A549 (cell line): ENCODE data around the gene EIF2B1. TPM values are rescaled to one million over a fixed set of nuclear protein-coding genes. Genes with fewer than 3 reads are reported as not detected.

Experiments used
- ATAC-seq, 2 experiments: fragments of 200-7000 bp in 1 of 2; fragments of >200 bp in 1 of 2; cut with Nextera tagmentation in 1 of 2; cut with Tn5 transposase in 1 of 2; 3 replicates each; pipeline versions ENCODE4 v1.8.0 to v1.9.1; 2018 to 2020; ENCODE audit warnings: mild to moderate bottlenecking in 1 of 2, moderate library complexity in 1 of 2
- CTCF ChIA-PET: fragments of 300-600 bp; sonication (Branson Sonifier 250); formaldehyde crosslinking; extraction: SDS; loops from one replicate; lab custom pipeline; 2021; ENCODE audit warnings: antibody characterized with exemption, inconsistent platforms; lab: Yijun Ruan, JAX
- POLR2A ChIA-PET: fragments of 350-600 bp; formaldehyde crosslinking; extraction: SDS; loops from one replicate; lab custom pipeline; 2021; ENCODE audit warnings: antibody characterized with exemption, inconsistent platforms; lab: Yijun Ruan, JAX
- DNase-seq, 2 experiments: peaks; one replicate each; pipeline versions ENCODE4 v3.0.0 to v3.0.0-alpha.2; 2011 to 2016; ENCODE audit warnings: low read depth in 1 of 2, low spot score in 1 of 2
- FAIRE-seq: peaks from 2 replicates; lab custom pipeline; 2011; peaks lifted over from hg19 to GRCh38; lab: Jason Lieb, UNC
- H3K27ac ChIP-seq, 2 experiments: fragments of >200 bp; sonication (Bioruptor Twin); formaldehyde crosslinking; 3 replicates each; pipeline ENCODE4 v1.5.1; 2016 to 2017
- H3K4me1 ChIP-seq: fragments of >200 bp; sonication (Bioruptor Twin); formaldehyde crosslinking; 3 replicates; pipeline ENCODE4 v1.6.1; 2016
- H3K4me2 ChIP-seq: fragments of >200 bp; sonication (Bioruptor Twin); formaldehyde crosslinking; 3 replicates; pipeline ENCODE4 v1.6.1; 2016
- H3K4me3 ChIP-seq: fragments of >200 bp; sonication (Bioruptor Twin); formaldehyde crosslinking; 3 replicates; pipeline ENCODE4 v1.5.1; 2016
- H3K9me3 ChIP-seq: fragments of >200 bp; sonication (Bioruptor Twin); formaldehyde crosslinking; 3 replicates; pipeline ENCODE4 v1.6.1; 2016
- BHLHE40 ChIP-seq: IDR thresholded peaks from 2 replicates; pipeline ENCODE4 v1.6.1; 2012; ENCODE audit warnings: low read depth, low read length, inconsistent platforms
- CEBPB ChIP-seq, 2 experiments: fragments of >200 bp in 1 of 2; sonication (Bioruptor Twin) in 1 of 2; formaldehyde crosslinking in 1 of 2; IDR thresholded peaks; 2 replicates each; pipeline ENCODE4 v1.6.1; 2012 to 2016
- EHF ChIP-seq: fragments of 250-450 bp; sonication (Bioruptor Pico); IDR thresholded peaks from 2 replicates; pipeline ENCODE4 v1.5.0; 2020; ENCODE audit warnings: mild to moderate bottlenecking
- EHMT2 ChIP-seq: fragments of 200-600 bp; sonication (generic); IDR thresholded peaks from 2 replicates; pipeline ENCODE4 v1.6.1; 2016; ENCODE audit warnings: antibody characterized with exemption, low read depth, mild to moderate bottlenecking, moderate library complexity
- EP300 ChIP-seq, 2 experiments: fragments of >200 bp; sonication (Bioruptor Twin); formaldehyde crosslinking; IDR thresholded peaks; 2 replicates in 1 of 2; 3 replicates in 1 of 2; pipeline ENCODE4 v1.6.1; 2016 to 2017
- ESRRA ChIP-seq: fragments of 150-350 bp; IDR thresholded peaks from 2 replicates; pipeline ENCODE4 v1.6.1; 2014; ENCODE audit warnings: mild to moderate bottlenecking, low read length, borderline replicate concordance
- FOXS1 ChIP-seq: fragments of 250-450 bp; sonication (Bioruptor Pico); IDR thresholded peaks from 2 replicates; pipeline ENCODE4 v1.5.0; 2020; ENCODE audit warnings: mild to moderate bottlenecking, moderate library complexity
- HDAC2 ChIP-seq: fragments of 200-600 bp; sonication (generic); IDR thresholded peaks from 2 replicates; pipeline ENCODE4 v1.6.1; 2016
- KDM5A ChIP-seq: fragments of 200-600 bp; sonication (generic); IDR thresholded peaks from 2 replicates; pipeline ENCODE4 v1.6.1; 2016; ENCODE audit warnings: antibody characterized with exemption, mild to moderate bottlenecking
- MAZ ChIP-seq: fragments of 150-350 bp; IDR thresholded peaks from 2 replicates; pipeline ENCODE4 v1.6.1; 2014; ENCODE audit warnings: antibody characterized with exemption, low read depth, low read length, borderline replicate concordance
- MYC ChIP-seq: IDR thresholded peaks from 2 replicates; pipeline ENCODE4 v1.6.1; 2012; ENCODE audit warnings: mild to moderate bottlenecking, inconsistent platforms, low read length, improper control_type of control experiment, borderline replicate concordance
- NPAS2 ChIP-seq: fragments of 250-450 bp; sonication (Bioruptor Pico); IDR thresholded peaks from 2 replicates; pipeline ENCODE4 v1.8.0; 2022; ENCODE audit warnings: mild to moderate bottlenecking, moderate library complexity, borderline replicate concordance
- NR3C1 ChIP-seq: fragments of >200 bp; sonication (Bioruptor Twin); formaldehyde crosslinking; IDR thresholded peaks from 3 replicates; pipeline ENCODE4 v1.6.1; 2017
- POLR2A ChIP-seq: IDR thresholded peaks from 2 replicates; pipeline ENCODE4 v1.6.1; 2012; ENCODE audit warnings: mild to moderate bottlenecking, low read length
- POLR2AphosphoS2 ChIP-seq: conservative IDR thresholded peaks from 2 replicates; pipeline ENCODE4 v1.6.1; 2012; ENCODE audit warnings: low read length, improper control_type of control experiment, inconsistent platforms
- RARB ChIP-seq: fragments of 250-450 bp; sonication (Bioruptor Pico); IDR thresholded peaks from 2 replicates; pipeline ENCODE4 v1.8.0; 2021; ENCODE audit warnings: mild to moderate bottlenecking, moderate library complexity
- RCOR1 ChIP-seq: fragments of 150-350 bp; IDR thresholded peaks from 2 replicates; pipeline ENCODE4 v1.6.1; 2014; ENCODE audit warnings: antibody characterized with exemption, low read length, low read depth
- SMC3 ChIP-seq: fragments of >200 bp; sonication (Bioruptor Twin); formaldehyde crosslinking; IDR thresholded peaks from 3 replicates; pipeline ENCODE4 v1.6.1; 2018; ENCODE audit warnings: inconsistent platforms
- SREBF2 ChIP-seq: fragments of 450-650 bp; IDR thresholded peaks from 2 replicates; pipeline ENCODE4 v1.6.1; 2014; ENCODE audit warnings: mild to moderate bottlenecking, moderate library complexity
- USF2 ChIP-seq: fragments of 450-650 bp; IDR thresholded peaks from 2 replicates; pipeline ENCODE4 v1.6.1; 2014; ENCODE audit warnings: antibody characterized with exemption
- ZC3H11A ChIP-seq: fragments of 450-650 bp; IDR thresholded peaks from 2 replicates; pipeline ENCODE4 v1.6.1; 2014; ENCODE audit warnings: antibody characterized with exemption, mild to moderate bottlenecking
- WGBS: methylation state at CpG from one replicate; pipeline ENCODE4 v1.1.6; 2017; ENCODE audit errors: missing lambda C conversion rate; 5-methylcytosine and 5-hydroxymethylcytosine counted together
- polyA plus RNA-seq, 4 experiments: library from polyadenylated mRNA; depleted of rRNA in 3 of 4; stranded (reverse); fragments of >200 nt; fragmentation: RNase III in 1 of 4; extraction: RNeasy Plus Mini Kit Qiagen cat#74134 plus additional on column Dnase treatment in 1 of 4; gene quantifications; 2 replicates in 3 of 4; 3 replicates in 1 of 4; pipeline ENCODE4 v1.2.3, GENCODE V29; 2011 to 2017
- TF ChIP-seq, protein P1 (sequence below): fragments of >200 bp; sonication (Bioruptor Twin); formaldehyde crosslinking; IDR thresholded peaks from 3 replicates; pipeline ENCODE4 v1.5.1; 2016

Gene EIF2B1
- polyA plus RNA-seq, 2 of the 4 experiments (the other 2 are of a cell fraction) = 35.7 to 55.1 TPM

DNA sequence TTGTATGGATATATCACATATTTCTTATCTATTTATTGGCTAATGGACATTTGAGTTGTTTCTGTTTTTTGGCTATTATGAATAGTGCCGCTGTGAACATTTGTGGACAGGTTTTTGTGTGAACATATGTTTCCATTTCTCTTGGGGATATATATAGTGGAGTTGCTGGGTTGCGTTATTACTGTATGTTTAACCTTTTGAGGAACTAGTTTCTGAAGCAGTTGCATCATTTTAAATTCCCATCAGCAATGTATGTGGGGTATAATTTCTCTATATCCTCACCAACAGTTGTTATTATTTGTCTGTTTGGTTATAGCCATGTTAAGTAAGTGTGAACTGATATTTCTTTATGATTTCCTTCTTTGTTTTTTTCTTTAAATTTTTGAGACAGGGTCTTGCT, 48.1 kb upstream of the EIF2B1 start:
- DNase-seq (no peak), FAIRE-seq (no peak), ATAC-seq (no peak)
- no peaks in the 10 kb centered on the region for H3K9me3 ChIP-seq
- no peaks in the 10 kb centered on the region for H3K4me1 ChIP-seq
- WGBS = 92% methylated on average over 2 of the region's 2 CpGs
- CTCF ChIA-PET = interaction anchor here (1.3 kb wide), 1 partner anchor 38 kb away, joined by 3 read pairs; no protein-coding TSS in a partner anchor
- no peak for TF ChIP-seq EHMT2
- TF ChIP-seq EP300 (IDR thresholded peaks at IDR 0.05) = no peak
- TF ChIP-seq, all 56 proteins: peak for 0
- H3K4me3 ChIP-seq = no peak overlapping the region
- POLR2A ChIA-PET = no interaction called here
- no peak overlapping the region for H3K27ac ChIP-seq
- no peak overlapping the region for H3K4me2 ChIP-seq

DNA sequence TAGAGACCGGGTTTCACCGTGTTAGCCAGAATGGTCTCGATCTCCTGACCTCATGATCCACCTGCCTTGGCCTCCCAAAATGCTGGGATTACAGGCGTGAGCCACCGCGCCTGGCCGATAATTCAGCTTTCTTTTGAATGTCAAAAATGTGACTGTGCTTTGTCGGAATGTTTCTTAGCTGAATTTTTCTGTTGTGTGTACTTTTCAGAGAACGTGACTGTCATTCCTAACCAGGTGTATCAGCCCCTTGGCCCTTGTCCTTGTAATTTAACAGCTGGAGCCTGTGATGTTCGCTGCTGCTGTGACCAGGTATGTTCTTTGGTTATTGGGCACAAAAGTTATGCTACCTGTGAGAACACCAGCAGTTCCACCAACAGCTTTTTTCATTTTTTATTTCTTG, 45.5 kb upstream of the EIF2B1 start:
- CTCF ChIA-PET = interaction anchor here (0.6 to 0.8 kb wide), 4 partner anchors 20 to 1955 kb away, joined by 3 to 5 read pairs (median 3); no protein-coding TSS in a partner anchor
- 96% methylated on average over 10 of the region's 10 CpGs for WGBS
- Histone ChIP-seq H3K4me1 (no peaks in the 10 kb centered on the region), H3K9me3 (no peaks in the 10 kb centered on the region), H3K4me3 (no peak overlapping the region), H3K4me2 (no peak overlapping the region), H3K27ac (no peak overlapping the region)
- TF ChIP-seq SREBF2 (no peak), ESRRA (no peak), MYC (no peak), EP300 (IDR thresholded peaks at IDR 0.05) (no peak), RCOR1 (no peak)
- POLR2A ChIA-PET = no interaction called here
- FAIRE-seq (no peak), DNase-seq (no peak), ATAC-seq (no peak)

GRCh38 chr12:123676616-123677320, 43.3 kb upstream of the EIF2B1 start:
- ChIA-PET CTCF (no interaction called here), POLR2A (no interaction called here)
- ATAC-seq (no peak), DNase-seq (no peak), FAIRE-seq (no peak)
- 84% methylated on average over 9 of the region's 9 CpGs for WGBS
- Histone ChIP-seq H3K4me2 (no peak overlapping the region), H3K4me1 (peaks cover 4% of the 10 kb centered on the region; the same call in 1 of the 3 replicates), H3K4me3 (no peak overlapping the region), H3K27ac (no peak overlapping the region), H3K9me3 (no peaks in the 10 kb centered on the region)
- TF ChIP-seq HDAC2 (no peak), EHF (CRISPR knock-in tag) (no peak)

DNA sequence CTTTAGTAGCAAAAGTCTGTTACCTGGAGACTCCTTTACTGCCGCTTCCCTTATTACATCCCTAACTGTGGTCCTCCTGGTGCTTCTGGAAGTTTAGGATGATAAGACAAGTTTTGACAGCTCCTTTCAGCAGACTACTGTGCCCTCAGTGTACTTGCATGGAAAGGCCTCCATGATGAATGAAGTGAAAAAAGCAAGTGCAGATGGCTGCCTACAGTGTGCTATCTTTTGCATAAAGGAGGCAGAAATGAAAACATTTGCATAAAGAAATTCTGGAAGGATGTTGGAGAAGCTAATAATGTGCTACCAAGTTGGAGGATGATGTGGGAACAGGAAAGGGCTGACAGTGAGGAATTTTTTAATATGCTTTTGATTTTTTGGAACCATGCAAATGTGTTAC, 42.0 kb upstream of the EIF2B1 start:
- FAIRE-seq (no peak), DNase-seq (no peak), ATAC-seq (no peak)
- H3K27ac ChIP-seq = no peak overlapping the region
- no peaks in the 10 kb centered on the region for H3K9me3 ChIP-seq
- CTCF ChIA-PET = no interaction called here
- 100% methylated on average over 1 of the region's 1 CpG for WGBS
- POLR2A ChIA-PET = no interaction called here
- no peak overlapping the region for H3K4me3 ChIP-seq
- peaks cover 9% of the 10 kb centered on the region; the same call in 1 of the 3 replicates for H3K4me1 ChIP-seq
- no peak for TF ChIP-seq KDM5A
- TF ChIP-seq USF2 = no peak
- TF ChIP-seq, protein P1, sequence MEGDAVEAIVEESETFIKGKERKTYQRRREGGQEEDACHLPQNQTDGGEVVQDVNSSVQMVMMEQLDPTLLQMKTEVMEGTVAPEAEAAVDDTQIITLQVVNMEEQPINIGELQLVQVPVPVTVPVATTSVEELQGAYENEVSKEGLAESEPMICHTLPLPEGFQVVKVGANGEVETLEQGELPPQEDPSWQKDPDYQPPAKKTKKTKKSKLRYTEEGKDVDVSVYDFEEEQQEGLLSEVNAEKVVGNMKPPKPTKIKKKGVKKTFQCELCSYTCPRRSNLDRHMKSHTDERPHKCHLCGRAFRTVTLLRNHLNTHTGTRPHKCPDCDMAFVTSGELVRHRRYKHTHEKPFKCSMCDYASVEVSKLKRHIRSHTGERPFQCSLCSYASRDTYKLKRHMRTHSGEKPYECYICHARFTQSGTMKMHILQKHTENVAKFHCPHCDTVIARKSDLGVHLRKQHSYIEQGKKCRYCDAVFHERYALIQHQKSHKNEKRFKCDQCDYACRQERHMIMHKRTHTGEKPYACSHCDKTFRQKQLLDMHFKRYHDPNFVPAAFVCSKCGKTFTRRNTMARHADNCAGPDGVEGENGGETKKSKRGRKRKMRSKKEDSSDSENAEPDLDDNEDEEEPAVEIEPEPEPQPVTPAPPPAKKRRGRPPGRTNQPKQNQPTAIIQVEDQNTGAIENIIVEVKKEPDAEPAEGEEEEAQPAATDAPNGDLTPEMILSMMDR = no peak
- no peak for TF ChIP-seq NPAS2 (CRISPR knock-in tag)
- TF ChIP-seq CEBPB (IDR thresholded peaks at IDR 0.05) = no peak
- TF ChIP-seq BHLHE40 = no peak
- no peak for TF ChIP-seq SMC3
- no peak for TF ChIP-seq POLR2AphosphoS2
- no peak for TF ChIP-seq ZC3H11A
- no peak for TF ChIP-seq MAZ
- no peak for TF ChIP-seq NR3C1
- TF ChIP-seq RARB (CRISPR knock-in tag) = no peak
- TF ChIP-seq FOXS1 (CRISPR knock-in tag) = no peak
- TF ChIP-seq POLR2A = no peak
- H3K4me2 ChIP-seq = no peak overlapping the region
